Sigmoid colon (tissue), 7 donors: ENCODE measurements around the gene IQGAP2. TPM values are rescaled to one million over a fixed set of nuclear protein-coding genes. Genes with fewer than 3 reads are reported as not detected.

ENCODE experiments used
- DNase-seq: peaks from one replicate; pipeline ENCODE4 v3.0.0-alpha.2; 2019
- H3K27ac ChIP-seq, 4 donors: fragments of 200-600 bp; sonication (generic); one replicate each; pipeline ENCODE4 v1.5.1; 2016 to 2019; ENCODE audit warnings: mild to moderate bottlenecking in 1 of 4
- H3K27me3 ChIP-seq, 3 donors: fragments of 200-600 bp; sonication (generic); one replicate each; pipeline ENCODE4 v1.5.1; 2019; ENCODE audit warnings: mild to moderate bottlenecking in 1 of 3
- H3K36me3 ChIP-seq, 4 donors: fragments of 200-600 bp; sonication (generic); one replicate each; pipeline ENCODE4 v1.5.1; 2016 to 2019
- H3K4me1 ChIP-seq, 4 donors: fragments of 200-600 bp; sonication (generic); one replicate each; pipeline ENCODE4 v1.5.1; 2017 to 2019
- H3K4me3 ChIP-seq, 4 donors: fragments of 200-600 bp; sonication (generic); one replicate each; pipeline ENCODE4 v1.5.1; 2017 to 2019; ENCODE audit warnings: mild to moderate bottlenecking in 2 of 4, moderate library complexity in 1 of 4
- H3K9me3 ChIP-seq, 4 donors: fragments of 200-600 bp in 3 of 4; sonication (generic) in 3 of 4; one replicate each; pipeline versions ENCODE4 v1.5.1 to v1.6.1; 2013 to 2019
- CTCF ChIP-seq, 4 experiments: fragments of 450-650 bp in 3 of 4; fragments of 200-600 bp in 1 of 4; IDR thresholded peaks; one replicate each; pipeline ENCODE4 v1.5.1; 2016 to 2019; ENCODE audit warnings: antibody characterized with exemption in 4 of 4, mild to moderate bottlenecking in 3 of 4, moderate library complexity in 2 of 4
- EP300 ChIP-seq, 4 donors: sonication (generic); formaldehyde crosslinking; IDR thresholded peaks; one replicate each; pipeline ENCODE4 v1.6.1; 2017; ENCODE audit warnings: antibody characterized with exemption in 4 of 4
- POLR2A ChIP-seq, 2 donors: fragments of 450-650 bp; IDR thresholded peaks; one replicate each; pipeline ENCODE4 v1.6.1; 2016; ENCODE audit warnings: antibody characterized with exemption in 2 of 2, mild to moderate bottlenecking in 2 of 2, moderate library complexity in 2 of 2
- POLR2AphosphoS5 ChIP-seq, 4 donors: sonication (generic); formaldehyde crosslinking; IDR thresholded peaks; one replicate each; pipeline ENCODE4 v1.6.1; 2017; ENCODE audit warnings: antibody characterized with exemption in 4 of 4
- WGBS, 2 donors: extraction: QIAGEN DNeasy Blood & Tissue Kit; methylation state at CpG; one replicate each; pipeline ENCODE4 v1.1.7; 2013; 5-methylcytosine and 5-hydroxymethylcytosine counted together
- intact Hi-C: fragments of 100-400 bp; cut with DNase I; formaldehyde crosslinking; loops from one replicate; pipeline ENCODE4 v1.15.1; 2023
- polyA plus RNA-seq, 3 donors: library from polyadenylated mRNA; stranded (reverse); fragments of 200-250 nt; gene quantifications; one replicate each; pipeline ENCODE4 v1.2.3, GENCODE V29; 2013
- total RNA-seq, 4 donors: library from RNA; depleted of rRNA; stranded (reverse); fragments of >200 nt; gene quantifications; one replicate each; pipeline ENCODE4 v1.1.0, GENCODE V29; 2016
- donor health status: healthy with polysubstance abuse.
- donor health status: Bipolar disorder and iron deficiency.
- donor health status: healthy.

The IQGAP2 gene
- total and polyA plus RNA-seq, 7 donors, result 15.0 to 85.3 (median 24.6) TPM

- Histone ChIP-seq H3K27me3 (no peaks in the 10 kb centered on the region), H3K9me3 (no peaks in the 10 kb centered on the region), H3K4me3 (no peak overlapping the region), H3K4me1 (no peaks in the 10 kb centered on the region), H3K27ac (no peak overlapping the region), H3K36me3 (no peaks in the 10 kb centered on the region)
- TF ChIP-seq EP300 (IDR thresholded peaks at IDR 0.05), result no peak
- TF ChIP-seq POLR2AphosphoS5 (IDR thresholded peaks at IDR 0.05), result no peak
- no peak for TF ChIP-seq CTCF (IDR thresholded peaks at IDR 0.05)
- TF ChIP-seq POLR2A (IDR thresholded peaks at IDR 0.05), result no peak
- 80 to 84% methylated on average over 2 of the region's 2 CpGs for WGBS, 2 donors
- DNase-seq, result no peak
- intact Hi-C loops, result no loop called here
These were observed 341.5 kb downstream of the IQGAP2 start for GRCh38 chr5:76744632-76745031.

GRCh38 chr5:76745670-76746069 lies 342.6 kb downstream of the IQGAP2 start:
- WGBS, 2 donors, result 83 to 92% methylated on average over 3 of the region's 3 CpGs
- TF ChIP-seq POLR2A (IDR thresholded peaks at IDR 0.05) (no peak), POLR2AphosphoS5 (IDR thresholded peaks at IDR 0.05) (no peak), EP300 (IDR thresholded peaks at IDR 0.05) (no peak), CTCF (IDR thresholded peaks at IDR 0.05) (no peak)
- H3K27me3 ChIP-seq, result no peaks in the 10 kb centered on the region
- no peaks in the 10 kb centered on the region for H3K4me1 ChIP-seq
- H3K27ac ChIP-seq, result no peak overlapping the region
- no peaks in the 10 kb centered on the region for H3K36me3 ChIP-seq
- no peaks in the 10 kb centered on the region for H3K9me3 ChIP-seq
- no peak for DNase-seq
- no peak overlapping the region for H3K4me3 ChIP-seq
- intact Hi-C loops, result no loop called here

- Histone ChIP-seq H3K4me3 (no peak overlapping the region), H3K27me3 (no peaks in the 10 kb centered on the region), H3K27ac (no peak overlapping the region), H3K36me3 (no peaks in the 10 kb centered on the region), H3K4me1 (no peaks in the 10 kb centered on the region), H3K9me3 (no peaks in the 10 kb centered on the region)
- 82 to 90% methylated on average over 2 of the region's 2 CpGs for WGBS, 2 donors
- TF ChIP-seq POLR2AphosphoS5 (IDR thresholded peaks at IDR 0.05) (no peak), EP300 (IDR thresholded peaks at IDR 0.05) (no peak), POLR2A (IDR thresholded peaks at IDR 0.05) (no peak), CTCF (IDR thresholded peaks at IDR 0.05) (no peak)
- intact Hi-C loops, result no loop called here
- no peak for DNase-seq
These were observed 343.6 kb downstream of the IQGAP2 start for GRCh38 chr5:76746677-76747076.

- Histone ChIP-seq H3K4me1 (no peaks in the 10 kb centered on the region), H3K27ac (no peak overlapping the region), H3K36me3 (no peaks in the 10 kb centered on the region), H3K27me3 (no peaks in the 10 kb centered on the region), H3K4me3 (no peak overlapping the region), H3K9me3 (no peaks in the 10 kb centered on the region)
- TF ChIP-seq POLR2A (IDR thresholded peaks at IDR 0.05), result no peak
- intact Hi-C loops, result no loop called here
- WGBS, 2 donors, result 84 to 95% methylated on average over 13 of the region's 13 CpGs
- no peak for DNase-seq
These were observed 344.6 kb downstream of the IQGAP2 start for GRCh38 chr5:76747706-76748105.

GRCh38 chr5:76751291-76751690 lies 348.2 kb downstream of the IQGAP2 start:
- intact Hi-C loops, result no loop called here
- H3K27ac ChIP-seq, result no peak overlapping the region

More at GRCh38 chr5:76751291-76751690, 348.2 kb downstream of the IQGAP2 start:
- no peaks in the 10 kb centered on the region for H3K27me3 ChIP-seq
- H3K4me3 ChIP-seq, result no peak overlapping the region
- DNase-seq, result no peak
- WGBS, 2 donors, result 95 to 96% methylated on average over 5 of the region's 5 CpGs
- no peaks in the 10 kb centered on the region for H3K36me3 ChIP-seq
- H3K9me3 ChIP-seq, result no peaks in the 10 kb centered on the region
- no peaks in the 10 kb centered on the region for H3K4me1 ChIP-seq
- TF ChIP-seq CTCF (IDR thresholded peaks at IDR 0.05) (no peak), POLR2A (IDR thresholded peaks at IDR 0.05) (no peak), EP300 (IDR thresholded peaks at IDR 0.05) (no peak), POLR2AphosphoS5 (IDR thresholded peaks at IDR 0.05) (no peak)
